ENCODE results near the gene GNPTAB.

Gene GNPTAB

GRCh38 chr12:101763246-101763931 is 67.4 kb downstream of the GNPTAB start:
- Histone ChIP-seq H3K36me3 (no peaks in the 10 kb centered on the region), H3K4me3 (ENCODE audit: low read depth, low read length) (no peak overlapping the region), H3K27me3 (no peaks in the 10 kb centered on the region), H3K9me3 (no peaks in the 10 kb centered on the region), H3K4me1 (no peaks in the 10 kb centered on the region)
- no peak for DNase-seq
- TF ChIP-seq CTCF (IDR thresholded peaks at IDR 0.05; ENCODE audit: low read depth, low read length) = no peak

GRCh38 chr12:101761781-101762180 is 69.0 kb downstream of the GNPTAB start:
- no peaks in the 10 kb centered on the region for H3K27me3 ChIP-seq
- no peak for DNase-seq
- no peak for TF ChIP-seq CTCF (IDR thresholded peaks at IDR 0.05; ENCODE audit: low read depth, low read length)
- H3K9me3 ChIP-seq = no peaks in the 10 kb centered on the region
- H3K36me3 ChIP-seq = no peaks in the 10 kb centered on the region
- H3K4me3 ChIP-seq (ENCODE audit: low read depth, low read length) = no peak overlapping the region
- no peaks in the 10 kb centered on the region for H3K4me1 ChIP-seq

GRCh38 chr12:101761350-101761749 is 69.4 kb downstream of the GNPTAB start:
- H3K9me3 ChIP-seq = no peaks in the 10 kb centered on the region
- no peak for TF ChIP-seq CTCF (IDR thresholded peaks at IDR 0.05; ENCODE audit: low read depth, low read length)
- no peak overlapping the region for H3K4me3 ChIP-seq (ENCODE audit: low read depth, low read length)
- H3K36me3 ChIP-seq = no peaks in the 10 kb centered on the region
- H3K27me3 ChIP-seq = no peaks in the 10 kb centered on the region
- no peak for DNase-seq
- H3K4me1 ChIP-seq = no peaks in the 10 kb centered on the region

GRCh38 chr12:101759396-101760047 is 71.2 kb downstream of the GNPTAB start:
- Histone ChIP-seq H3K4me3 (ENCODE audit: low read depth, low read length) (no peak overlapping the region), H3K27me3 (no peaks in the 10 kb centered on the region), H3K36me3 (no peaks in the 10 kb centered on the region), H3K9me3 (no peaks in the 10 kb centered on the region), H3K4me1 (no peaks in the 10 kb centered on the region)
- no peak for DNase-seq
- peak; percentile 78 for TF ChIP-seq CTCF (IDR thresholded peaks at IDR 0.05; ENCODE audit: low read depth, low read length)

GRCh38 chr12:101750152-101750551 is 80.6 kb downstream of the GNPTAB start:
- no peaks in the 10 kb centered on the region for H3K36me3 ChIP-seq
- no peaks in the 10 kb centered on the region for H3K9me3 ChIP-seq
- no peaks in the 10 kb centered on the region for H3K4me1 ChIP-seq
- TF ChIP-seq CTCF (IDR thresholded peaks at IDR 0.05; ENCODE audit: low read depth, low read length) = no peak
- H3K27me3 ChIP-seq = no peaks in the 10 kb centered on the region
- no peak for DNase-seq
- no peak overlapping the region for H3K4me3 ChIP-seq (ENCODE audit: low read depth, low read length)

GRCh38 chr12:101749657-101750056 is 81.1 kb downstream of the GNPTAB start:
- Histone ChIP-seq H3K27me3 (no peaks in the 10 kb centered on the region), H3K9me3 (no peaks in the 10 kb centered on the region), H3K4me1 (no peaks in the 10 kb centered on the region), H3K36me3 (no peaks in the 10 kb centered on the region), H3K4me3 (ENCODE audit: low read depth, low read length) (no peak overlapping the region)
- DNase-seq = no peak
- no peak for TF ChIP-seq CTCF (IDR thresholded peaks at IDR 0.05; ENCODE audit: low read depth, low read length)

All from BE2C (cell line).